ENCODE results near the gene PTPRK. TPM values are rescaled to one million over a fixed set of nuclear protein-coding genes. Genes with fewer than 3 reads are reported as not detected.

Gene PTPRK
- total RNA-seq, 4 donors from 2014 or later = 88.0 to 187 (median 136) TPM

- Histone ChIP-seq H3K9me3 (no peaks in the 10 kb centered on the region), H3K36me3 (no peaks in the 10 kb centered on the region), H3K4me1 (peaks cover 0 to 9% (median 3%) of the 10 kb centered on the region in 4 donors), H3K27ac (no peak overlapping the region), H3K27me3 (no peaks in the 10 kb centered on the region), H3K4me3 (no peak overlapping the region)
- no peak for DNase-seq
- intact Hi-C loops (cut with DNase I; ENCODE audit: low total_unique reads) (no loop called here), in situ Hi-C loops (cut with MboI; ENCODE audit: low pct_ligation_motif_present in 1 of 4, low pct_unique_long_range_greater_than_20kb in 1 of 4, low sequenced_read_pairs in 3 of 4) (no loop called here)
- TF ChIP-seq CTCF (IDR thresholded peaks at IDR 0.05) (no peak), EP300 (IDR thresholded peaks at IDR 0.05; ENCODE audit: low read depth) (no peak), POLR2A (IDR thresholded peaks at IDR 0.05) (no peak), POLR2AphosphoS5 (IDR thresholded peaks at IDR 0.05) (no peak)
These were observed 244.7 kb downstream of the PTPRK start for GRCh38 chr6:128275681-128276080.

- Histone ChIP-seq H3K36me3 (no peaks in the 10 kb centered on the region), H3K4me1 (peaks cover 0 to 9% (median 3%) of the 10 kb centered on the region in 4 donors), H3K27me3 (no peaks in the 10 kb centered on the region), H3K4me3 (no peak overlapping the region), H3K27ac (no peak overlapping the region), H3K9me3 (no peaks in the 10 kb centered on the region)
- no peak for TF ChIP-seq EP300 (IDR thresholded peaks at IDR 0.05; ENCODE audit: low read depth)
- TF ChIP-seq POLR2A (IDR thresholded peaks at IDR 0.05) = no peak
- no peak for TF ChIP-seq CTCF (IDR thresholded peaks at IDR 0.05)
- no peak for TF ChIP-seq POLR2AphosphoS5 (IDR thresholded peaks at IDR 0.05)
- in situ Hi-C loops (cut with MboI; ENCODE audit: low pct_ligation_motif_present in 1 of 4, low pct_unique_long_range_greater_than_20kb in 1 of 4, low sequenced_read_pairs in 3 of 4) = no loop called here
- WGBS, 2 donors (ENCODE audit: low coverage in 1 of 2) = 65 to 89% methylated on average over 1 of the region's 1 CpG
- intact Hi-C loops (cut with DNase I; ENCODE audit: low total_unique reads) = no loop called here
- no peak for DNase-seq
These were observed 245.4 kb downstream of the PTPRK start for GRCh38 chr6:128275030-128275429.

- H3K27me3 ChIP-seq = no peaks in the 10 kb centered on the region
- H3K27ac ChIP-seq = no peak overlapping the region
- DNase-seq = no peak
- no peak overlapping the region for H3K4me3 ChIP-seq
- intact Hi-C loops (cut with DNase I; ENCODE audit: low total_unique reads) = no loop called here
- H3K36me3 ChIP-seq = no peaks in the 10 kb centered on the region
- WGBS, 2 donors (ENCODE audit: low coverage in 1 of 2) = 47 to 69% methylated on average over 1 of the region's 1 CpG
- peaks cover 0 to 9% (median 3%) of the 10 kb centered on the region in 4 donors for H3K4me1 ChIP-seq
- no peaks in the 10 kb centered on the region for H3K9me3 ChIP-seq
- TF ChIP-seq POLR2A (IDR thresholded peaks at IDR 0.05) = no peak
- TF ChIP-seq EP300 (IDR thresholded peaks at IDR 0.05; ENCODE audit: low read depth) = no peak
- TF ChIP-seq CTCF (IDR thresholded peaks at IDR 0.05) = no peak
- in situ Hi-C loops (cut with MboI; ENCODE audit: low pct_ligation_motif_present in 1 of 4, low pct_unique_long_range_greater_than_20kb in 1 of 4, low sequenced_read_pairs in 3 of 4) = no loop called here
These were observed 248.9 kb downstream of the PTPRK start for GRCh38 chr6:128271527-128271926.

GRCh38 chr6:128271011-128271410, 249.4 kb downstream of the PTPRK start:
- no peak overlapping the region for H3K4me3 ChIP-seq
- H3K27me3 ChIP-seq = no peaks in the 10 kb centered on the region
- H3K4me1 ChIP-seq = peaks cover 0 to 5% (median 3%) of the 10 kb centered on the region in 4 donors
- H3K9me3 ChIP-seq = no peaks in the 10 kb centered on the region
- 79 to 81% methylated on average over 2 of the region's 2 CpGs for WGBS, 2 donors (ENCODE audit: low coverage in 1 of 2)
- in situ Hi-C loops (cut with MboI; ENCODE audit: low pct_ligation_motif_present in 1 of 4, low pct_unique_long_range_greater_than_20kb in 1 of 4, low sequenced_read_pairs in 3 of 4) (no loop called here), intact Hi-C loops (cut with DNase I; ENCODE audit: low total_unique reads) (no loop called here)
- no peak for DNase-seq
- H3K27ac ChIP-seq = no peak overlapping the region
- TF ChIP-seq POLR2A (IDR thresholded peaks at IDR 0.05) (no peak), EP300 (IDR thresholded peaks at IDR 0.05; ENCODE audit: low read depth) (no peak), POLR2AphosphoS5 (IDR thresholded peaks at IDR 0.05) (no peak), CTCF (IDR thresholded peaks at IDR 0.05) (no peak)
- H3K36me3 ChIP-seq = no peaks in the 10 kb centered on the region

Data from transverse colon (tissue), 4 donors.